ENCODE results near the gene TSHR.

GRCh38 chr14:80959496-80959895, 4.1 kb downstream of the TSHR start:
- TF ChIP-seq SIN3A (IDR thresholded peaks at IDR 0.05; ENCODE audit: borderline replicate concordance, insufficient read depth, low read length) (no peak), REST (IDR thresholded peaks at IDR 0.05; ENCODE audit: insufficient read depth in 1 of 2, low read depth in 2 of 2, low read length in 2 of 2) (no peak), TAF1 (IDR thresholded peaks at IDR 0.05; ENCODE audit: borderline replicate concordance, insufficient read depth, low read length) (no peak), POLR2AphosphoS5 (IDR thresholded peaks at IDR 0.05; ENCODE audit: low read depth, low read length) (no peak)
